ENCODE measurements around the gene LY6G6D. TPM values are rescaled to one million over a fixed set of nuclear protein-coding genes. Genes with fewer than 3 reads are reported as not detected.

LY6G6D gene
- total RNA-seq, 1 experiment from 2014 or later: not detected

- ATAC-seq: no peak
- POLR2A ChIA-PET: no interaction called here
Measured at GRCh38 chr6:31758281-31758680, 43.1 kb downstream of the LY6G6D start.

More at GRCh38 chr6:31758281-31758680, 43.1 kb downstream of the LY6G6D start:
- Mint-ChIP-seq H3K27me3 (ENCODE audit: low read depth) (no peaks in the 10 kb centered on the region), H3K4me1 (peaks cover 3% of the 10 kb centered on the region), H3K27ac (no peak overlapping the region; the same call in 1 of the 2 replicates), H3K4me3 (no peak overlapping the region), H3K36me3 (peaks cover 22% of the 10 kb centered on the region), H3K9me3 (no peaks in the 10 kb centered on the region)
- TF ChIP-seq RORB (CRISPR knock-in tag; IDR thresholded peaks at IDR 0.05) (no peak), CREB1 (CRISPR knock-in tag; IDR thresholded peaks at IDR 0.05) (no peak), SP1 (CRISPR knock-in tag; conservative IDR thresholded peaks at IDR 0.05) (no peak), GRHL2 (CRISPR knock-in tag; IDR thresholded peaks at IDR 0.05; ENCODE audit: insufficient replicate concordance, severe bottlenecking) (no peak), ZNF425 (CRISPR knock-in tag; conservative IDR thresholded peaks at IDR 0.05) (no peak), NR1H2 (CRISPR knock-in tag; IDR thresholded peaks at IDR 0.05) (no peak), AR (CRISPR knock-in tag; IDR thresholded peaks at IDR 0.05) (no peak), USF2 (CRISPR knock-in tag; IDR thresholded peaks at IDR 0.05) (no peak), FOXP4 (CRISPR knock-in tag; IDR thresholded peaks at IDR 0.05) (no peak), OVOL2 (CRISPR knock-in tag; IDR thresholded peaks at IDR 0.05; ENCODE audit: borderline replicate concordance) (no peak), ZSCAN18 (CRISPR knock-in tag; IDR thresholded peaks at IDR 0.05) (no peak), NFATC4 (CRISPR knock-in tag; IDR thresholded peaks at IDR 0.05) (no peak), ZNF317 (CRISPR knock-in tag; IDR thresholded peaks at IDR 0.05; ENCODE audit: borderline replicate concordance, low read depth) (no peak), JAZF1 (CRISPR knock-in tag; IDR thresholded peaks at IDR 0.05) (no peak), TP53 (CRISPR knock-in tag; IDR thresholded peaks at IDR 0.05) (no peak), IRF2 (CRISPR knock-in tag; IDR thresholded peaks at IDR 0.05; ENCODE audit: borderline replicate concordance, low read depth) (no peak), ZBTB21 (CRISPR knock-in tag; IDR thresholded peaks at IDR 0.05; ENCODE audit: borderline replicate concordance) (no peak), ZBTB43 (CRISPR knock-in tag; IDR thresholded peaks at IDR 0.05) (no peak), FOXP1 (CRISPR knock-in tag; IDR thresholded peaks at IDR 0.05; ENCODE audit: borderline replicate concordance) (no peak)
- CTCF ChIA-PET: interaction anchor here (1.4 to 2.2 kb wide), 2 partner anchors 11 to 69 kb away, joined by 4 to 8 read pairs; no protein-coding TSS in a partner anchor
- no peak for DNase-seq (ENCODE audit: low spot score)

All from WTC11 (cell line).